Activated CD8-positive, alpha-beta T cell treated with anti-CD3 and anti-CD28 coated beads for 36 hours (primary cell): ENCODE results near the gene HEATR5A. TPM values are rescaled to one million over a fixed set of nuclear protein-coding genes. Genes with fewer than 3 reads are reported as not detected.

Experiments
- ATAC-seq: fragments of 200-7000 bp; cut with Tn5 transposase; one replicate; pipeline ENCODE4 v1.10.0; 2021; ENCODE audit warnings: mild to moderate bottlenecking, moderate library complexity
- CTCF ChIA-PET: fragments of 350-600 bp; sonication (Branson Sonifier 250); formaldehyde crosslinking; loops from one replicate; lab custom pipeline; 2021; ENCODE audit warnings: antibody characterized with exemption; lab: Charles Lee
- POLR2A ChIA-PET: fragments of 350-600 bp; sonication (Branson Sonifier 250); formaldehyde crosslinking; loops from one replicate; lab custom pipeline; 2021; ENCODE audit warnings: antibody characterized with exemption; lab: Charles Lee
- DNase-seq: peaks from one replicate; pipeline ENCODE4 v3.0.0-alpha.2; 2020
- H3K27ac Mint-ChIP-seq: one replicate; pipeline ENCODE4 v1.8.0; 2021; ENCODE audit warnings: mild to moderate bottlenecking, mixed read lengths
- H3K27me3 Mint-ChIP-seq: one replicate; pipeline ENCODE4 v1.8.0; 2021; ENCODE audit warnings: mixed read lengths
- H3K36me3 Mint-ChIP-seq: one replicate; pipeline ENCODE4 v1.8.0; 2021; ENCODE audit warnings: low read depth, mixed read lengths
- H3K4me1 Mint-ChIP-seq: one replicate; pipeline ENCODE4 v1.8.0; 2021; ENCODE audit warnings: low read depth, mixed read lengths
- H3K4me3 Mint-ChIP-seq: one replicate; pipeline ENCODE4 v1.8.0; 2021; ENCODE audit warnings: mild to moderate bottlenecking, moderate library complexity, mixed read lengths
- H3K9me3 Mint-ChIP-seq: one replicate; pipeline ENCODE4 v1.8.0; 2021; ENCODE audit warnings: mixed read lengths
- intact Hi-C: fragments of 100-400 bp; cut with micrococcal nuclease; formaldehyde crosslinking; loops from one replicate; pipeline ENCODE4 v1.10.0; 2022
- total RNA-seq, 2 experiments: library from RNA; stranded (reverse); gene quantifications; one replicate each; pipeline ENCODE4 v1.2.3, GENCODE V29; 2021
- TF ChIP-seq, protein P1 (sequence below): fragments of 200-600 bp; IDR thresholded peaks from one replicate; pipeline ENCODE4 v1.8.0; 2022; ENCODE audit warnings: antibody characterized with exemption, mild to moderate bottlenecking

The HEATR5A gene
- total RNA-seq, 2 experiments from 2014 or later, result 12.7 to 15.7 TPM

DNA sequence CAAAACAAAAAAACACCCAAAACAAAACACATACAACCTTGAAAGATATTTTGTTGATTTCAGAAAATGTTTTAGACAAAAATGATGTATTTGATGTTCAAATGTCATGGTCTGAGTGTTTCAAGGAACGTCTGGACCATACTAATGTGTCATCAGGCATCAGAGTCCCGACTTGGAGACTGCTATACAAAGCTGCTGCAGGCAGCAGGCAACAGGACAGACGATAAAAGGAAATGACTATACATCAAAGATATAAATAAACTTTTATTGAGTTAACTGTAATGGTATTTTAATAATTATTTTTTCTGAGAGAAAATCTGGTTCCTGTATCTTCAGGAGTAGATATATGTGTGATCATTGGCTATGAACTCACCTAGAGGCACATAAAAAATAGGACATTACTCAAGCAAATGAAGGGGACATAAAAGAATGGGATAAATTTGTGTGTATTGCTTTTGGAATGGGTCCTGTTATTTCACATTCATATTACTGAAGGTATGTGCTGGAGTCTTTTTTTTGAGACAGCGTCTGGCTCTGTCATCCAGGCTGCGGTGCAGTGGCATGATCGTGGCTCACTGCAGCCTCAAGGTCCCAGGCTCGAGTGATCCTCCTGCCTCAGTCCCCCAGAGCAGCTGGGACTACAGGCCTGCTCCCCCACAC, 125.5 kb downstream of the HEATR5A start:
- no peaks in the 10 kb centered on the region for H3K27me3 Mint-ChIP-seq
- TF ChIP-seq, protein P1, sequence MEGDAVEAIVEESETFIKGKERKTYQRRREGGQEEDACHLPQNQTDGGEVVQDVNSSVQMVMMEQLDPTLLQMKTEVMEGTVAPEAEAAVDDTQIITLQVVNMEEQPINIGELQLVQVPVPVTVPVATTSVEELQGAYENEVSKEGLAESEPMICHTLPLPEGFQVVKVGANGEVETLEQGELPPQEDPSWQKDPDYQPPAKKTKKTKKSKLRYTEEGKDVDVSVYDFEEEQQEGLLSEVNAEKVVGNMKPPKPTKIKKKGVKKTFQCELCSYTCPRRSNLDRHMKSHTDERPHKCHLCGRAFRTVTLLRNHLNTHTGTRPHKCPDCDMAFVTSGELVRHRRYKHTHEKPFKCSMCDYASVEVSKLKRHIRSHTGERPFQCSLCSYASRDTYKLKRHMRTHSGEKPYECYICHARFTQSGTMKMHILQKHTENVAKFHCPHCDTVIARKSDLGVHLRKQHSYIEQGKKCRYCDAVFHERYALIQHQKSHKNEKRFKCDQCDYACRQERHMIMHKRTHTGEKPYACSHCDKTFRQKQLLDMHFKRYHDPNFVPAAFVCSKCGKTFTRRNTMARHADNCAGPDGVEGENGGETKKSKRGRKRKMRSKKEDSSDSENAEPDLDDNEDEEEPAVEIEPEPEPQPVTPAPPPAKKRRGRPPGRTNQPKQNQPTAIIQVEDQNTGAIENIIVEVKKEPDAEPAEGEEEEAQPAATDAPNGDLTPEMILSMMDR, result no peak
- H3K9me3 Mint-ChIP-seq, result no peaks in the 10 kb centered on the region
- POLR2A ChIA-PET, result no interaction called here
- CTCF ChIA-PET, result no interaction called here
- intact Hi-C loops, result no loop called here
- no peak for DNase-seq
- no peak for ATAC-seq
- no peaks in the 10 kb centered on the region for H3K4me1 Mint-ChIP-seq
- H3K27ac Mint-ChIP-seq, result no peak overlapping the region
- no peaks in the 10 kb centered on the region for H3K36me3 Mint-ChIP-seq
- H3K4me3 Mint-ChIP-seq, result no peak overlapping the region

DNA sequence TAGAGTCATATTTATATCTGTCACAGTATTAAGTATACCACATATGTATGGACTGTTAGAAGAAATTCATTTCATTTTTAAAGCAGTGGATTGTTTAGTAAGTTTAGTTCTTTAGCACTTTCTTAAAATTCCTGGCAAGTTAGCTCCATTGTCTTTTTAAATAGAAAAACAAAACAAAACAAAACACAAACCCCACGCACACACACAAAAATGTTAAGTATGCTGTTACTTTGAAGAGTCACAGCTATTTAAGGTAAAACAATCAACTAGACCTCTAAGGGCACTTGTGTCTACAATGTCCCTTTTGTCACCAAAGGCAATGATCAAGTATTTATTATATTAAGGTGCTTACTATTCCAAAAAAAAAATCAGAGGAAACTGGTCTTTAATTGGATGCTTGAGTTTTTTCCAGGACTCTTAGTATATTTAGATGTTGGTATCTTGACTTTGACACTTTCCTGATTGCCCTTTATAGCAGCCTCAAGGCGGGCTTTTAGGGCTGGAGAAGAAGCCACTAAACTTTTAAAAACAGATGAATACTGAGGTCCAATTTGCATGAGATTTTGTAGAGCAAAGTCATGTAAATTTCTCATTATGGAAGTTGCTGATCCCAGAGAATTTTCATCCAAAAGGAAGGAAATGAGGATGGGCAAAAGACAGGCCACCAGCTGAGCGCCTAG, 127.3 kb downstream of the HEATR5A start:
- POLR2A ChIA-PET, result interaction anchor here (1.4 kb wide), 1 partner anchor 85 kb away, joined by 3 read pairs; no protein-coding TSS in a partner anchor

DNA sequence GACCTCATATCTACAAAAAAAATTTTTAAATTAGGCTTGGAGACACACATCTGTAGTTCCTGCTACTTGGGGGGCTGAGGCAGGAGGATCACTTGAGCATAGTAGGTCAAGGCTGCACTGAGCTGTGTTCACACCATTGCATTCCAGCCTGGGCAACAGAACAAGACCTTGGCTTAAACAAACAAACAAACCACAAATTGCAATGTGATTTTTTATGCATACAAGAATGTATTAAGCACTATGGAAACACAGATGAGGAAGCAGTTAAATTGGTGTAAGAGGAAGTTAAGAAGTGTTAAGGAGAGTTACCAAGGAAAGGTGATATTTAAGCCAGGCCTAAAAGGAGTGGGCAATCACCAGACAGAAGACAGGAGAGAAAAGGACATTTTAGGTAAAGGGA, 129.1 kb downstream of the HEATR5A start:
- H3K9me3 Mint-ChIP-seq, result no peaks in the 10 kb centered on the region
- ATAC-seq (no peak), DNase-seq (no peak)
- H3K36me3 Mint-ChIP-seq, result no peaks in the 10 kb centered on the region
- H3K27ac Mint-ChIP-seq, result no peak overlapping the region
- TF ChIP-seq, protein P1, result no peak
- H3K27me3 Mint-ChIP-seq, result no peaks in the 10 kb centered on the region
- ChIA-PET CTCF (no interaction called here), POLR2A (interaction anchor here (1.7 kb wide), 1 partner anchor 84 kb away, joined by 5 read pairs; the partner anchor contains the start of gene HECTD1)
- H3K4me1 Mint-ChIP-seq, result no peaks in the 10 kb centered on the region
- H3K4me3 Mint-ChIP-seq, result no peak overlapping the region
- intact Hi-C loops, result no loop called here

More for the DNA sequence above, 127.3 kb downstream of the HEATR5A start:
- ATAC-seq (no peak), DNase-seq (no peak)
- TF ChIP-seq, protein P1, result no peak
- no peaks in the 10 kb centered on the region for H3K27me3 Mint-ChIP-seq
- no peak overlapping the region for H3K4me3 Mint-ChIP-seq
- no peaks in the 10 kb centered on the region for H3K4me1 Mint-ChIP-seq
- no peaks in the 10 kb centered on the region for H3K36me3 Mint-ChIP-seq
- no peak overlapping the region for H3K27ac Mint-ChIP-seq
- no peaks in the 10 kb centered on the region for H3K9me3 Mint-ChIP-seq
- intact Hi-C loops, result no loop called here
- CTCF ChIA-PET, result no interaction called here

DNA sequence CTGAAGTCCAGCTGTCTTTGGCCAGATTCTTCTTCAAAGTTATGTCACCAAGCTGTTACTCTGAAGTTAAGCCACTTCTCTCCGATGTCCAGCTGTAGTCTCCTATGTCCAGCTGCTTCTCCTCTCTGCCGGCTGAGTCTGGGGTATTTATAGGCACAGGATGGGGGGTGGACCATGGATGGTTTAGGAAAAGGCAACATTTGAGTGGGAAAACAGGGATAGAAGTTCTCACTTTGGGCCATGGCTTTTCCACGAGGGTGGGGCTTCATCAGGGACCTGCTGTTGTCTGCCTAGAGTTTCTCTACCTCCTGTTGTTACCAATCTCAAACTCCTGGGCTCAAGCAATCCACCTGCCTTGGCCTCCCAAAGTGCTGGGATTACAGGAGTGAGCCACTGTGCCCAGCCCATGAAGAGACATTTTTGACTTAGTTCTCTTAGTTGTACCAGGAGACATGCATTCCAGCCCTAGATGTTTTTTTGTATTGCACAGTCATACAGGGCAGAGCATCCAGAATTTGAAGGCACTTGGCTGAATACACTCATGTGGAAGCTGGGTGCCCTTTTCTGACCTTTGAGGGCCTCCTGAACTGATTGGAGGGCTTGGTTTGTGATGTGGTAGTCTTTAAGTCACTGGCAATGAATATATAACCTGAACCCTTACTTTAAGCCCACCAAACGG, 132.9 kb downstream of the HEATR5A start:
- TF ChIP-seq, protein P1, result no peak
- Mint-ChIP-seq H3K36me3 (no peaks in the 10 kb centered on the region), H3K4me3 (no peak overlapping the region), H3K4me1 (peaks cover 8% of the 10 kb centered on the region), H3K27me3 (no peaks in the 10 kb centered on the region), H3K9me3 (no peaks in the 10 kb centered on the region), H3K27ac (no peak overlapping the region)
- intact Hi-C loops, result no loop called here
- POLR2A ChIA-PET, result no interaction called here
- CTCF ChIA-PET, result interaction anchor here (1.0 to 1.3 kb wide), 4 partner anchors 10 to 79 kb away, joined by 3 to 7 read pairs (median 5); partner anchors contain the start of gene HECTD1
- DNase-seq, result no peak
- no peak for ATAC-seq
